Mononuclear cell (primary cell): ENCODE results near the gene EIF4E1B. TPM values are rescaled to one million over a fixed set of nuclear protein-coding genes. Genes with fewer than 3 reads are reported as not detected.

ENCODE experiments used
- H3K27me3 ChIP-seq: 2 replicates; pipeline ENCODE4 v1.6.0; 2011; ENCODE audit warnings: low read length, control low read depth; ENCODE audit not compliant: insufficient read depth
- H3K4me1 ChIP-seq: 2 replicates; pipeline ENCODE4 v1.5.1; 2011; ENCODE audit warnings: mild to moderate bottlenecking, low read length, control low read depth; ENCODE audit not compliant: insufficient read depth
- H3K4me3 ChIP-seq: 2 replicates; pipeline ENCODE4 v1.5.1; 2011; ENCODE audit warnings: mild to moderate bottlenecking, low read length, moderate library complexity
- H3K9me3 ChIP-seq: 2 replicates; pipeline ENCODE4 v1.5.1; 2011; ENCODE audit warnings: low read depth, mild to moderate bottlenecking, control low read depth, low read length
- total RNA-seq: library from RNA; depleted of rRNA; stranded (reverse); fragments of >200 nt; gene quantifications from one replicate; pipeline ENCODE4 v1.2.3, GENCODE V29; 2012

The EIF4E1B gene
- total RNA-seq, 1 donor: 0.10 TPM

- Histone ChIP-seq H3K4me3 (no peak overlapping the region), H3K4me1 (peaks cover 19% of the 10 kb centered on the region), H3K9me3 (no peaks in the 10 kb centered on the region), H3K27me3 (peaks cover 48% of the 10 kb centered on the region)
Observed at GRCh38 chr5:176628406-176629228, 1.9 kb upstream of the EIF4E1B start.

GRCh38 chr5:176629317-176629852 lies 1.1 kb upstream of the EIF4E1B start:
- Histone ChIP-seq H3K4me1 (peaks cover 25% of the 10 kb centered on the region), H3K27me3 (peaks cover 55% of the 10 kb centered on the region), H3K9me3 (no peaks in the 10 kb centered on the region), H3K4me3 (no peak overlapping the region)

- Histone ChIP-seq H3K4me3 (no peak overlapping the region), H3K27me3 (peaks cover 57% of the 10 kb centered on the region), H3K4me1 (peaks cover 25% of the 10 kb centered on the region), H3K9me3 (no peaks in the 10 kb centered on the region)
Observed at GRCh38 chr5:176630681-176631222, 277 bp downstream of the EIF4E1B start.

GRCh38 chr5:176631383-176632200 lies 1.1 kb downstream of the EIF4E1B start:
- Histone ChIP-seq H3K27me3 (peaks cover 57% of the 10 kb centered on the region), H3K4me1 (peaks cover 25% of the 10 kb centered on the region), H3K4me3 (no peak overlapping the region), H3K9me3 (no peaks in the 10 kb centered on the region)

- no peaks in the 10 kb centered on the region for H3K9me3 ChIP-seq
- peaks cover 57% of the 10 kb centered on the region for H3K27me3 ChIP-seq
- H3K4me1 ChIP-seq: peaks cover 25% of the 10 kb centered on the region
- H3K4me3 ChIP-seq: no peak overlapping the region
Observed at GRCh38 chr5:176632745-176633144, 2.3 kb downstream of the EIF4E1B start.

GRCh38 chr5:176633598-176633997 lies 3.1 kb downstream of the EIF4E1B start:
- H3K4me3 ChIP-seq: no peak overlapping the region
- peaks cover 55% of the 10 kb centered on the region for H3K27me3 ChIP-seq
- no peaks in the 10 kb centered on the region for H3K9me3 ChIP-seq
- H3K4me1 ChIP-seq: peaks cover 25% of the 10 kb centered on the region

- Histone ChIP-seq H3K4me1 (peaks cover 10% of the 10 kb centered on the region), H3K27me3 (peaks cover 29% of the 10 kb centered on the region), H3K9me3 (no peaks in the 10 kb centered on the region)
Observed at GRCh38 chr5:176636426-176636825, 6.0 kb downstream of the EIF4E1B start.

GRCh38 chr5:176637556-176637955 lies 7.1 kb downstream of the EIF4E1B start:
- peaks cover 10% of the 10 kb centered on the region for H3K4me1 ChIP-seq

More at GRCh38 chr5:176636426-176636825, 6.0 kb downstream of the EIF4E1B start:
- H3K4me3 ChIP-seq: no peak overlapping the region

GRCh38 chr5:176638437-176638836 lies 8.0 kb downstream of the EIF4E1B start:
- Histone ChIP-seq H3K9me3 (no peaks in the 10 kb centered on the region), H3K4me1 (peaks cover 8% of the 10 kb centered on the region), H3K4me3 (no peak overlapping the region), H3K27me3 (peaks cover 11% of the 10 kb centered on the region)

More at GRCh38 chr5:176637556-176637955, 7.1 kb downstream of the EIF4E1B start:
- H3K4me3 ChIP-seq: no peak overlapping the region
- no peaks in the 10 kb centered on the region for H3K9me3 ChIP-seq
- H3K27me3 ChIP-seq: peaks cover 20% of the 10 kb centered on the region

GRCh38 chr5:176639208-176639607 lies 8.7 kb downstream of the EIF4E1B start:
- H3K4me3 ChIP-seq: no peak overlapping the region
- H3K4me1 ChIP-seq: peaks cover under 1% of the 10 kb centered on the region
- no peaks in the 10 kb centered on the region for H3K9me3 ChIP-seq
- H3K27me3 ChIP-seq: peaks cover 3% of the 10 kb centered on the region

GRCh38 chr5:176639981-176640380 lies 9.5 kb downstream of the EIF4E1B start:
- Histone ChIP-seq H3K27me3 (peaks cover under 1% of the 10 kb centered on the region), H3K4me3 (no peak overlapping the region), H3K9me3 (no peaks in the 10 kb centered on the region), H3K4me1 (no peaks in the 10 kb centered on the region)

- Histone ChIP-seq H3K4me3 (no peak overlapping the region), H3K27me3 (no peaks in the 10 kb centered on the region), H3K4me1 (no peaks in the 10 kb centered on the region), H3K9me3 (no peaks in the 10 kb centered on the region)
Observed at GRCh38 chr5:176640616-176641015, 10.1 kb downstream of the EIF4E1B start.

- Histone ChIP-seq H3K4me1 (peaks cover 15% of the 10 kb centered on the region), H3K9me3 (no peaks in the 10 kb centered on the region), H3K27me3 (no peaks in the 10 kb centered on the region), H3K4me3 (no peak overlapping the region)
Observed at GRCh38 chr5:176642675-176643490, 12.4 kb downstream of the EIF4E1B start.

GRCh38 chr5:176643491-176644219 lies 13.2 kb downstream of the EIF4E1B start:
- Histone ChIP-seq H3K9me3 (no peaks in the 10 kb centered on the region), H3K27me3 (no peaks in the 10 kb centered on the region), H3K4me3 (no peak overlapping the region), H3K4me1 (peaks cover 23% of the 10 kb centered on the region)
